Thyroid gland (tissue), 4 donors: Measurements from ENCODE around the gene TMEM183A.

ENCODE experiments used
- POLR2A ChIP-seq, 2 donors: fragments of 450-650 bp; IDR thresholded peaks; one replicate each; pipeline ENCODE4 v1.6.1; 2017; ENCODE audit warnings: antibody characterized with exemption in 2 of 2, mild to moderate bottlenecking in 2 of 2, moderate library complexity in 1 of 2
- TF ChIP-seq, protein P1 (sequence below), 6 experiments: fragments of 200-600 bp in 3 of 6; fragments of 450-650 bp in 3 of 6; sonication (generic) in 3 of 6; IDR thresholded peaks; one replicate each; pipeline ENCODE4 v1.5.1; 2016 to 2019; ENCODE audit warnings: antibody characterized with exemption in 6 of 6, mild to moderate bottlenecking in 2 of 6, inconsistent platforms in 1 of 6, moderate library complexity in 1 of 6

DNA sequence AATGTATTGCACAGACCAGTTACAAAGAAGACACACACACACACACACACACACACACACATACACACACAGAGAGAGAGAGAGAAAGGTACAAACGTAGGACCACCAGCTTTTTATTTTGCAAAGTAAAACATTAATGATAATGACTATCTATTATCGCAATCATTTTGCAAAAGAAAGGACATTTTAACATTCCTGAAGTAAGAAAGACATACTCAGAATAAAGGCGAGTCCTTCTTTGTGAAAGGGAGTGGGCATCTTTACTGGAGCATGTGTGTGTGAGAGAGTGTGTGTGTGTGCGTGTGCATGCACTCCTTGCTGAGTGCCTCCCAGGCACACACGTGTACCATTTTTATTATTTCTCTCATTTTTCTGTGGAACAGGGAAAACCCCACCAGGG, 47.5 kb downstream of the TMEM183A start:
- no peak for TF ChIP-seq POLR2A (IDR thresholded peaks at IDR 0.05)
- TF ChIP-seq, protein P1, sequence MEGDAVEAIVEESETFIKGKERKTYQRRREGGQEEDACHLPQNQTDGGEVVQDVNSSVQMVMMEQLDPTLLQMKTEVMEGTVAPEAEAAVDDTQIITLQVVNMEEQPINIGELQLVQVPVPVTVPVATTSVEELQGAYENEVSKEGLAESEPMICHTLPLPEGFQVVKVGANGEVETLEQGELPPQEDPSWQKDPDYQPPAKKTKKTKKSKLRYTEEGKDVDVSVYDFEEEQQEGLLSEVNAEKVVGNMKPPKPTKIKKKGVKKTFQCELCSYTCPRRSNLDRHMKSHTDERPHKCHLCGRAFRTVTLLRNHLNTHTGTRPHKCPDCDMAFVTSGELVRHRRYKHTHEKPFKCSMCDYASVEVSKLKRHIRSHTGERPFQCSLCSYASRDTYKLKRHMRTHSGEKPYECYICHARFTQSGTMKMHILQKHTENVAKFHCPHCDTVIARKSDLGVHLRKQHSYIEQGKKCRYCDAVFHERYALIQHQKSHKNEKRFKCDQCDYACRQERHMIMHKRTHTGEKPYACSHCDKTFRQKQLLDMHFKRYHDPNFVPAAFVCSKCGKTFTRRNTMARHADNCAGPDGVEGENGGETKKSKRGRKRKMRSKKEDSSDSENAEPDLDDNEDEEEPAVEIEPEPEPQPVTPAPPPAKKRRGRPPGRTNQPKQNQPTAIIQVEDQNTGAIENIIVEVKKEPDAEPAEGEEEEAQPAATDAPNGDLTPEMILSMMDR (IDR thresholded peaks at IDR 0.05), result no peak
